ENCODE measurements around the gene ADCY10. TPM values are rescaled to one million over a fixed set of nuclear protein-coding genes. Genes with fewer than 3 reads are reported as not detected.
A peak's percentile ranks its signal among the peaks of the same experiment; 100 is the strongest.

Gene ADCY10
- polyA plus RNA-seq, 1 experiment = 0.01 TPM

- Histone ChIP-seq H3K27me3 (ENCODE audit: control insufficient read depth, insufficient read depth, low read length) (no peaks in the 10 kb centered on the region), H3K9me3 (ENCODE audit: control insufficient read depth, insufficient read depth, low read length) (peaks cover 4% of the 10 kb centered on the region; the same call in 1 of the 2 replicates), H3K27ac (ENCODE audit: low read depth, low read length) (no peak overlapping the region), H3K4me3 (ENCODE audit: low read depth, low read length) (no peak overlapping the region)
- no peak for DNase-seq (ENCODE audit: low read depth, low spot score)
- ChIA-PET POLR2A (interaction anchor here (1.9 kb wide), 1 partner anchor 30 kb away, joined by 12 read pairs; the partner anchor contains the start of genes DCAF6 and MPC2), CTCF (interaction anchor here (1.1 kb wide), 2 partner anchors 32 to 103 kb away, joined by 3 to 4 read pairs; no protein-coding TSS in a partner anchor)
- TF ChIP-seq CTCF (IDR thresholded peaks at IDR 0.05; ENCODE audit: low read depth, low read length) = no peak
Observed at GRCh38 chr1:167905671-167906070, 8.3 kb downstream of the ADCY10 start.

- DNase-seq (ENCODE audit: low read depth, low spot score) = no peak
- no peak for TF ChIP-seq CTCF (IDR thresholded peaks at IDR 0.05; ENCODE audit: low read depth, low read length)
- Histone ChIP-seq H3K27me3 (ENCODE audit: control insufficient read depth, insufficient read depth, low read length) (no peaks in the 10 kb centered on the region), H3K9me3 (ENCODE audit: control insufficient read depth, insufficient read depth, low read length) (peaks cover 4% of the 10 kb centered on the region; the same call in 1 of the 2 replicates), H3K4me3 (ENCODE audit: low read depth, low read length) (no peak overlapping the region), H3K27ac (ENCODE audit: low read depth, low read length) (peak overlapping the region; percentile 53)
- CTCF ChIA-PET = interaction anchor here (0.6 to 1.1 kb wide), 3 partner anchors 32 to 685 kb away, joined by 3 to 4 read pairs (median 3); no protein-coding TSS in a partner anchor
- POLR2A ChIA-PET = interaction anchor here (1.9 kb wide), 1 partner anchor 31 kb away, joined by 12 read pairs; the partner anchor contains the start of genes DCAF6 and MPC2
Observed at GRCh38 chr1:167905182-167905581, 8.8 kb downstream of the ADCY10 start.

- no peak for DNase-seq (ENCODE audit: low read depth, low spot score)
- no peak overlapping the region for H3K4me3 ChIP-seq (ENCODE audit: low read depth, low read length)
- no peak for TF ChIP-seq CTCF (IDR thresholded peaks at IDR 0.05; ENCODE audit: low read depth, low read length)
- H3K27ac ChIP-seq (ENCODE audit: low read depth, low read length) = peak overlapping the region; percentile 69
- no peaks in the 10 kb centered on the region for H3K27me3 ChIP-seq (ENCODE audit: control insufficient read depth, insufficient read depth, low read length)
- ChIA-PET POLR2A (interaction anchor here (0.5 to 1.9 kb wide), 3 partner anchors 9 to 31 kb away, joined by 3 to 12 read pairs (median 6); partner anchors contain the start of genes DCAF6 and MPC2), CTCF (interaction anchor here (0.6 to 1.1 kb wide), 4 partner anchors 33 to 1046 kb away, joined by 3 to 4 read pairs (median 3); no protein-coding TSS in a partner anchor)
- H3K9me3 ChIP-seq (ENCODE audit: control insufficient read depth, insufficient read depth, low read length) = peaks cover under 1% of the 10 kb centered on the region; the same call in 1 of the 2 replicates
Observed at GRCh38 chr1:167904652-167905130, 9.2 kb downstream of the ADCY10 start.

- Histone ChIP-seq H3K27me3 (ENCODE audit: control insufficient read depth, insufficient read depth, low read length) (no peaks in the 10 kb centered on the region), H3K9me3 (ENCODE audit: control insufficient read depth, insufficient read depth, low read length) (no peaks in the 10 kb centered on the region), H3K27ac (ENCODE audit: low read depth, low read length) (no peak overlapping the region), H3K4me3 (ENCODE audit: low read depth, low read length) (no peak overlapping the region)
- CTCF ChIA-PET = no interaction called here
- no peak for TF ChIP-seq CTCF (IDR thresholded peaks at IDR 0.05; ENCODE audit: low read depth, low read length)
- no peak for DNase-seq (ENCODE audit: low read depth, low spot score)
- POLR2A ChIA-PET = no interaction called here
Observed at GRCh38 chr1:167900907-167901306, 13.0 kb downstream of the ADCY10 start.

GRCh38 chr1:167899253-167899681 is 14.7 kb downstream of the ADCY10 start:
- DNase-seq (ENCODE audit: low read depth, low spot score) = no peak
- ChIA-PET POLR2A (no interaction called here), CTCF (interaction anchor here (1.0 kb wide), 1 partner anchor 186 kb away, joined by 3 read pairs; no protein-coding TSS in a partner anchor)

More at GRCh38 chr1:167899253-167899681, 14.7 kb downstream of the ADCY10 start:
- TF ChIP-seq CTCF (IDR thresholded peaks at IDR 0.05; ENCODE audit: low read depth, low read length) = no peak
- Histone ChIP-seq H3K4me3 (ENCODE audit: low read depth, low read length) (no peak overlapping the region), H3K27ac (ENCODE audit: low read depth, low read length) (no peak overlapping the region), H3K27me3 (ENCODE audit: control insufficient read depth, insufficient read depth, low read length) (no peaks in the 10 kb centered on the region), H3K9me3 (ENCODE audit: control insufficient read depth, insufficient read depth, low read length) (no peaks in the 10 kb centered on the region)

All from AG04450 (cell line).